ENCODE data around the gene CMA1.
"Not testable (repeated sequence)": the region's sequence is repeated elsewhere in the genome, so short reads cannot be mapped to it uniquely, and the experiment has no call there.

Gene CMA1

GRCh38 chr14:24508155-24508840 is at the start of gene CMA1:
Gene CMA1 (minus strand): TSS chr14:24508265. CDS start chr14:24508235, 30 bp downstream.
- DNase-seq (ENCODE audit: low spot score): no peak

- no peak for DNase-seq (ENCODE audit: low spot score)
These were observed 48.7 kb upstream of the CMA1 start for GRCh38 chr14:24556756-24557155.

GRCh38 chr14:24549064-24549463 is 41.0 kb upstream of the CMA1 start:
- DNase-seq (ENCODE audit: low spot score): not testable (repeated sequence)

- no peak for DNase-seq (ENCODE audit: low spot score)
These were observed 34.4 kb upstream of the CMA1 start for GRCh38 chr14:24542346-24542936.

GRCh38 chr14:24535737-24536136 is 27.7 kb upstream of the CMA1 start:
- no peak for DNase-seq (ENCODE audit: low spot score)

- no peak for DNase-seq (ENCODE audit: low spot score)
These were observed 26.2 kb upstream of the CMA1 start for GRCh38 chr14:24534286-24534685.

- not testable (repeated sequence) for DNase-seq (ENCODE audit: low spot score)
These were observed 18.0 kb upstream of the CMA1 start for GRCh38 chr14:24525877-24526620.

GRCh38 chr14:24518851-24519250 is 10.8 kb upstream of the CMA1 start:
- no peak for DNase-seq (ENCODE audit: low spot score)

GRCh38 chr14:24514209-24514608 is 6.1 kb upstream of the CMA1 start:
- DNase-seq (ENCODE audit: low spot score): no peak

- no peak for DNase-seq (ENCODE audit: low spot score)
These were observed 4.9 kb upstream of the CMA1 start for GRCh38 chr14:24513009-24513408.

- DNase-seq (ENCODE audit: low spot score): no peak
These were observed 1.6 kb downstream of the CMA1 start for GRCh38 chr14:24506443-24506842.

GRCh38 chr14:24504425-24504950 is 3.6 kb downstream of the CMA1 start:
- DNase-seq (ENCODE audit: low spot score): no peak

- DNase-seq (ENCODE audit: low spot score): not testable (repeated sequence)
These were observed 16.3 kb downstream of the CMA1 start for GRCh38 chr14:24491586-24492408.

- DNase-seq (ENCODE audit: low spot score): peak; percentile 26
These were observed 24.3 kb downstream of the CMA1 start for GRCh38 chr14:24483604-24484252.

- DNase-seq (ENCODE audit: low spot score): peak; percentile 25
These were observed 25.3 kb downstream of the CMA1 start for GRCh38 chr14:24482699-24483303.

- peak; percentile 85 for DNase-seq (ENCODE audit: low spot score)
These were observed 26.3 kb downstream of the CMA1 start for GRCh38 chr14:24481622-24482324.

- not testable (repeated sequence) for DNase-seq (ENCODE audit: low spot score)
These were observed 28.1 kb downstream of the CMA1 start for GRCh38 chr14:24479999-24480398.

- DNase-seq (ENCODE audit: low spot score): no peak
These were observed 32.8 kb downstream of the CMA1 start for GRCh38 chr14:24475261-24475660.

GRCh38 chr14:24473211-24473610 is 34.9 kb downstream of the CMA1 start:
- no peak for DNase-seq (ENCODE audit: low spot score)

GRCh38 chr14:24470450-24470849 is 37.6 kb downstream of the CMA1 start:
- not testable (repeated sequence) for DNase-seq (ENCODE audit: low spot score)

Data from AG20443 (cell line).